HG03439 (cell line): ENCODE measurements around the gene LRCH1.

Source experiments
- ATAC-seq: cut with Tn5 transposase; IDR thresholded peaks from one replicate; pipeline ENCODE4 v1.9.1; 2021; ENCODE audit warnings: mild to moderate bottlenecking, moderate library complexity; ENCODE audit not compliant: unreplicated experiment

The LRCH1 gene

GRCh38 chr13:46560778-46561177, 7.8 kb downstream of the LRCH1 start:
- no peak for ATAC-seq

DNA sequence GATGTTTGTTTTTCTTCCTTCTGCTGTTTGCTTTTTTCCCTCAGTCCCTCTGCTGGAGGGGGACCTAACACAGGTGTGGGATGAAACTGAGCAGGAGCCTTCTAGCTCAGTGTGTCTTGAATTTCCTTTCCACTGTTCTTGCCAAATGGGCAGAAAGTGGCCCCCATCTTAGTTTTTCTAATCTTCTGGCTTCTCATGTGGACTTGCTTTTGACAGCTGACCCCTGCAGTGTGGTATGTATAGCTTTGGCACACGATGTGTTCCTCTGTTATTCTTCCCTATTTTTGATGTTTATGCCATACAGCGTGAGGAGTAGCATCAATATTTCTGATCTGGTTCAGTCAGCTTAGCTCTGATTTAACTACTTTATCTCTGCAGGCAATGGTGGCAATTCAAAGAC, 8.3 kb downstream of the LRCH1 start:
- no peak for ATAC-seq

DNA sequence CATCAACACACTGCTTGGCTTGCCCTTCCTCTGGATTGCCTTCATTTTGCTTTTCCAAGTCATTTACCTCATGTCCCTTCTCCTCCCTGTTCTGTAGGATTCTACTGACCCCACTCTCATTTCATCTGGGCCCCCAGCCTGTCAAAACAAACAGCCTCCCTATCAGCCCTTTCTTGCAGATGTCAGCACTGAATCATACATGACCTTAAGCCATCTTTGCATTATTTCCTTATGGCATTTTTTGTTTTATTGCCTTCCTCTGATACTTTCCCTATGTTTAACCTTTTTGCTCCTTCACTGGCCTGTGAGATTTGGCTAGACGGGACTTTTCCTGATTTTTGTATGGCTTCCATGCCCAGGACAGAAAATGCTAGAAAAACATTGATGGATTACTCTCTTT, 8.7 kb downstream of the LRCH1 start:
- no peak for ATAC-seq

- ATAC-seq, result no peak
Measured at GRCh38 chr13:46562152-46562551, 9.2 kb downstream of the LRCH1 start.

DNA sequence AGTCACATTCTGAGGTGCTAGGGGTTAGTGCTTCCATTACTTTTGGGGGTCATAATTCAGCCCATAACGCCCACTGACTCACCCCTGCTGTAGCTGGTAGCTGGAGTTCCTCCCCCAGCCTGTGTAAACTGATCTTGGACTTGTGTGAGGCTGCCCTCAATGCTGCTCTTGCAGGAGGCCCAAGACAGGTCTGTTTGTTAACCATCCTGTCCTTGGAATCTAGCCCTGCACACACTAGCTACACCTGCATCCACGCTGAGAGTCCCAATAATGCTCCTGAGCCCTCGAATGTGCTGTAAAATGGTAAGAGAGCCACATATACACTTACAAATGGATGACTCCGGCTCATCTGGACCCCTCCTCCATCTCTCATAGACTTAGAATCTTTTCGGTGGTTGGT, 9.6 kb downstream of the LRCH1 start:
- ATAC-seq, result no peak

- ATAC-seq, result no peak
Measured at GRCh38 chr13:46565808-46566750, 13.1 kb downstream of the LRCH1 start.

DNA sequence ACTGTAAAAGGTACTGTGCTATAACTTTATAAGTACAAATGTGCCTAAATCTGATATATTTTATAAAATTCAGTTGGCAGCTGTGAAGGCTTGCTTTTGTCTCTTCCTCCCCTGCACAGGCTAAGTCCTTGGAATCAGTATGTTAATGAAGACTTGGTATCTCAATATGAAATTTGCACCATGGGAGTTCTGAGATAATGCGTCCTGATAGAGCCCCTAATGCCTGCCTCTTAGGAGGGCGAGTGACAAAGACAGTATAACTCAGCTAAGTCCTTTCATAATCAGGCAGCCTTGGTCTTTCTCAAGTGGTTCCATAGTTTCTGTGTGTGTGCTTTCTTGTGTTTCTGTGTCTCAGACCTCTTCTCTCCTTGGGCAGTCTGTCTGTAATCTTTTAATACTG, 14.7 kb downstream of the LRCH1 start:
- ATAC-seq, result no peak

GRCh38 chr13:46569456-46569855, 16.5 kb downstream of the LRCH1 start:
- no peak for ATAC-seq

DNA sequence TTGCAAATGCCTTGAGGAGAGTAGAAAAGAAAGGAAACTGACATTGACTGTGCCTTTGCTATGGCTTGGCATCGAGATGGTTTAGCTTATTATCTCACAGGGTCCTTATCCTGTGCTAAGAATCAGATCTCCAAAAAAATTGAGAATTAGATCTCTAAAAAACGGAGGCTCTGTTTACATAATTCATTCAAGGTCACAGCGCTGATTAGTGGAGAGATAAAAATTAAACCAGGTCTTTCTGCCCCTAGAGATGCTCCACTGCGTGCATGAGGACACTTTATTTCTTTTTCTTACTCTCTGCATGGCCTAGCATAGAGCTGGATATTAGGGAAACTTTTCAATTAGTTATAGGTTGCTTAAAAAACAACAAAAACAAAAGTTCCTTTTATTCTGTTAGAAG, 17.3 kb downstream of the LRCH1 start:
- no peak for ATAC-seq

DNA sequence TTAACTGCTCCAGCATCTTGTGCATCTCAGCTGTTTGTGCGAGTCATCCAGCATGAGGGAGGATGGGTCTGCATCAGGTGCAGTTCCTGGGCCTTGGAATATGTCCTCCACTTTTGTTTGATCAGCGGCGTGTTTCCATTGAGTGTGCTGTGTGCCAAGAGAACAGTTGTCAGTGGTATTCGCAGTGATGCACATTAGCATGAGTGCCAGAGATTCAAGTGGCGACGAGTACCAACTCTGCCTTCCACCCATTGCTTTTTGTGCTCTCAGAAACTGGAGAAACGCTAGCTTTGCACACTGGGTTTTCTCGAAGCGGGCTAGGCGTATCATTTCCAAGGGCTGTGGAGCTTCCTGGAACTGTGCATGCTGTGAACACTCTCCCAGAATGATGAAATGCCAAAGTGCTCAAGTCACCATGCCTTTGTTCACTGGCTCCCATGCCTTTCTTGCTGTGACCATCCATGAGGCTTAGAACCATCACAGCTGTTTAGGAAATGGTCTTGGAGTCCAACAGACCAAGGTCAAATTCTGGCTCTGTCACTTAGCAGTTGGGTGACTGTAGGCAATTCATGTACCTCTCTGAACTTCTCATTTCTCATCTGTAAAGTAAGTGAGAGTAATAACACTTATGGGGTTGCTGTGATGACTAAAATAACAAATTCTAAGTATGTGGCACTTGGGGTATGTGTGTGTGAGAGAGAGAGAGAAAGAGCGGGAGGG, 18.4 kb downstream of the LRCH1 start:
- peak; percentile 55 for ATAC-seq

DNA sequence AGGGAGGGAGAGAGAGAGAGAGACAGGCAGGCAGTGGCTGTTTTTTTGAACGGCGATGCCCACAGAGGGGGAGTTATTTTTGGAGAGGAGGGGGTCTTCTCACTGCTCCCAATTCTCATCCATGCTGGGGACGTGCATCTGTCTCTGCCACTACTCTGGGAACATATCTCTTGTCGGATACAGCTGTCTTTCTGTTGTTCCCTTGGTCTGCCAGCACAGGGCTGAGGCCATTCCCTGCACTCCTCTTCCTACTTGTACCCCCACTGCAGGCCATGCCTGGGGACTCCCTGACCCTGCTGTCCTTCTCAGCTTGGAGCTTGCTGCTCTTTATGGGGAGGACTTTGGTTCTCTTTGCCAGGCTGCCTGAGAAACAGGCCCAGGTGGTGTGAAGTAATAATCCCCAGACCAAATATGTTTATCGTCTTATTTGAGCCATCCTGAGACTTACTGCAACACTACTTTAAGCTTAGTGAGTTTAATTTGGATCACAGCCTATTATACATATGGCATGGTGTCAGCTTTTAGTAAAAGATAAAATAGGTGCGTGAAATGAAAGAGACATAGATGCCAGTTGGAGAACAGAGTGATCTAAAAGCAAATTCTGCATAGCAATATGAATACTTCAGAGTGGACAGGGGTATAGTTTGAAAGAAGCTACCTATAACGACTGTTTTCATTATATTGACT, 19.1 kb downstream of the LRCH1 start:
- ATAC-seq, result no peak

DNA sequence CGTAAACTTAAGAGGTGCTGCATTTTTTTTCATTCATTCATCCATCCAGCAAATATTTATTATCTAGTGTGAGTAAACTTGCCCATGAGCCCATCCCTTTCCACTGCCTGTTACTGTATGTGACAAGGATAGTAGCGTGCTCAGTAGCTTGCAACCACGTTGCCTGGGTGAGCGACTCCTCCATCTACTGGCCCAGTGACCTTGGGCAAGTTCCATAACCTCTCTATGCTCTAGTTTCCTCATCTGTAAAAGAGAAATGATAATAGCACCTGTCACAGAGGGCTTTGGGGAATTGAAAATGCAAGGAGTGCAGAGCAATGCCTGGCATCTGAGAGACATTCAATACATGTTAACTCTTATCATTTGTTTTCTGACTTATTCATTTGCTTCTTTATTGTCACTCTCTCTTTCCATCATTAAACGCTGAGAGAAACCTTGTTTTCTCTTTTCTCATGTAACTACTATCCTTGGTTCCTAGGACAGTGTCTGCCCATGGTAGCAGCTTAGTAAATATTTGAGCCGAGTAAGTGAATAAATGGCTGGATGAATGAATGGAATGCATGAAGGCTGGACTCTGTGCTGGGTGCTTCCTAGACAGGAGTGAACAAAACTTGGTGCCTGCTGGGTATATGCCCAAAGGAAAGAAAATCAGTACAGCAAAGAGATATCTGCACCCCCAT, 19.9 kb downstream of the LRCH1 start:
- no peak for ATAC-seq

DNA sequence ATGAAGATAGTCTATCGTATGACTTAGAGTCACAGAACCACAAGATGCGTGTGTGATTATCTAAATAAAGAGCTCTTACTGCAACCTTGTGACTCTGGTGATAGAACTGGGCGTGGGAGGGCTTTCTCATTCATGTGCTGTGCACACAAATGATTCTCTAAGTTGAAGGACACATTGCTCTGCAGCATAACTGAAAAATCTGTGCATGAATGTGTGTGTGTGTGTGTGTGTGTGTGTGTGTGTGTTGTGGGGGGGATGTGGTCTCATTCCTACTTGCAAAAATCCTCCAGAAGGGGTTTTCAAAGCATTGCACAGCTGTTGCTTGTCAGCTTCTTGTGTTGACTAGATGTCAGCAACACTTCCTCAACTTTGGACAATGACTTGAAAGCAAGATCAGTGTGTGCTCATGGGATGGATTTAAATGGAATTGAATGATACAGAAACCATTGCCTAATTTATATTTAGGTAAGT, 22.4 kb downstream of the LRCH1 start:
- ATAC-seq, result peak; percentile 35

DNA sequence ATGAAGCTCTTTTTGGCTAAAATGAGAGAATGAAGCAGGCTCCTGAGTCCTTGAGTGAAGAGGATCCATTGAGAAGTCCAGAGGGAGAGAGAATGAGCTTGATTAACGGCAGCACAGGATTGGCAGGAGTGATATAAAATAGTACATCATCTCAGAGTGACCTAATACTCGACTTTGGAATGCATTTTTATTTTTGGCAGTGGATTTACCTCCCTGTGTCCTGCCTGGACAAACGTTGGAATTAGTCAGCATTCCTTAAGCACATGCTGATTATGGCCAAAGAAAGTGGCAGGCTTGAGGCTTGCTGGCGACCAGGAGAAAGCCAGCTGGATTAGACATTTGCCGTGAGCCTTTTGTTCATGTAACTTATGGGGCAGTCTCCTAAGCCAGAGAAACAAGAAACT, 22.9 kb downstream of the LRCH1 start:
- ATAC-seq, result no peak

- ATAC-seq, result no peak
Measured at GRCh38 chr13:46576762-46577161, 23.8 kb downstream of the LRCH1 start.

GRCh38 chr13:46577696-46578589, 25.0 kb downstream of the LRCH1 start:
- ATAC-seq, result peak; percentile 7

GRCh38 chr13:46578590-46578975, 25.6 kb downstream of the LRCH1 start:
- peak; percentile 44 for ATAC-seq

DNA sequence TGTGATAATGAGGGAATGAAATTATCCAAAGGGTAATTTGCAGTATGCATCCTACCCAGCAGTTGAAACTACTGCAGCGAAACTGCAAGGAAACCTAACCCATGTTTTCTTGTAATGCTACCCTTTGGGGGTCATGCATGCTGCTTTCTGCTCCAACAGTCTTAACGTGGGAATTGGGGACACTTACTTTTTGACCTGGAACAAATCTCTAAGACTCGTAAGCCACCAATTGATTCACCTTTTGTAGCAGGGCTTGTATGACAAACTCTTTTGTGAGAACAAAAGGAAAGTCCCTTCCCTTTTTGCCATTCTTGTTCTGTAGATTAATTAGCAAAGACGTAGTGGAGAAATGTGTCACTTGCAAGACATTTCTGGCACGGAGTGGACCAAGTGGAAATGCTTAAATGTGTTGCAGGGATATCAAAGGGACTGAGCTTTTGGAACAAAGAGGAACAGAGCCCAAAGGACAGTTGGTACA, 27.4 kb downstream of the LRCH1 start:
- no peak for ATAC-seq

DNA sequence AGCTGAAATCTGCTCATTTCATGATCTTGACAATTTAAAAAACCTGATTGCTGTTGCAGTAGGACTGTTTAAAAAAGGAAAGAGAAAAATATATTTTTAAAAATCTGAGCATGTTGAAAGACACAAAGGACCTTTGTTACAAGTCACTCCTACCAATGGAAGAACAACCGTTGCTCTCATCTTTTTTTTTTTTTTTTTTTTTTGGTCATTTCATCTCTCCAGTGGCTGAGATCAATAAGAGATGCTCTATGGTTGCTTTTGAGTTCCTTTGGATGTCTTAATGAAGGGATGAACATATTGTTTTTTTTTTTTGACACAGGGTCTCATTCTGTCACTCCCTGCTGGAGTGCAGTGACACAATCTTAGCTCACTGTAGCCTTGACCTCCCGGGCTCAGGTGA, 29.2 kb downstream of the LRCH1 start:
- no peak for ATAC-seq
